H1 (cell line): Measurements from ENCODE around the gene LRRC74B. TPM values are rescaled to one million over a fixed set of nuclear protein-coding genes. Genes with fewer than 3 reads are reported as not detected.

Experiments
- polyA plus RNA-seq, 7 experiments: library from polyadenylated mRNA; depleted of rRNA in 3 of 7; stranded (reverse) in 5 of 7; unstranded in 2 of 7; fragments of >200 nt in 5 of 7; fragments of 200-250 nt in 2 of 7; gene quantifications; 1 replicate in 5 of 7; 2 replicates in 1 of 7; 4 replicates in 1 of 7; pipeline versions ENCODE4 v1.2.1 to v1.2.3, GENCODE V29; 2011 to 2013; ENCODE audit warnings: missing spikeins in 2 of 7, mixed read lengths in 2 of 7
- total RNA-seq: library from RNA; stranded (reverse); fragmentation: NEBNext Ultra II Directional; extraction: Animal tissue kit (Norgen Biotek cat#: 25700); gene quantifications from 2 replicates; pipeline ENCODE4 v1.2.1, GENCODE V29; 2021
- TF ChIP-seq, protein P1 (sequence below): fragments of 300-600 bp; sonication (generic); IDR thresholded peaks from 2 replicates; pipeline ENCODE4 v1.7.1; 2012; ENCODE audit warnings: low read length, moderate library complexity, mild to moderate bottlenecking, inconsistent platforms; ENCODE audit not compliant: insufficient replicate concordance

Gene LRRC74B
- total and polyA plus RNA-seq, 2 of the 8 experiments (the other 6 are each of a cell fraction or from before 2014, with no cell fraction given): not detected

DNA sequence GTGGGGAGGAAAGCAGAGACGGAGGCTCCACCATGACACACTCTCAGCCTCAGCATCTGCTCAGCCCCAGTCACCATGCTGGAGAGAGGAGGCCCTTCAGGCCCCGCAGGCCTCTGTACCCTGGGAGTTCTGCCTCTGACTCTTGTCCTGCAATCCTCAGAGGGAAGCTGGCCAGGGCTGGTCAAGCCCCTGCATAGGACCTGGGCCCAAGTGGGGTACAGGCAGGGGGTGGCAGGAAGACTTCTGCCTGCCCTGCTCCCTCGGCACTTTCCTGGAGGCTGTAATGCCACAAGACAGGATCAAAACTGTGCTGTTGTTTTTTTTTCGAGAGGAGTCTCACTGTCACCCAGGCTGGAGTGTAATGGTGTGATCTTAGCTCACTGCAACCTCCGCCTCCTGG, 33.7 kb downstream of the LRRC74B start (continued):
- TF ChIP-seq, protein P1, sequence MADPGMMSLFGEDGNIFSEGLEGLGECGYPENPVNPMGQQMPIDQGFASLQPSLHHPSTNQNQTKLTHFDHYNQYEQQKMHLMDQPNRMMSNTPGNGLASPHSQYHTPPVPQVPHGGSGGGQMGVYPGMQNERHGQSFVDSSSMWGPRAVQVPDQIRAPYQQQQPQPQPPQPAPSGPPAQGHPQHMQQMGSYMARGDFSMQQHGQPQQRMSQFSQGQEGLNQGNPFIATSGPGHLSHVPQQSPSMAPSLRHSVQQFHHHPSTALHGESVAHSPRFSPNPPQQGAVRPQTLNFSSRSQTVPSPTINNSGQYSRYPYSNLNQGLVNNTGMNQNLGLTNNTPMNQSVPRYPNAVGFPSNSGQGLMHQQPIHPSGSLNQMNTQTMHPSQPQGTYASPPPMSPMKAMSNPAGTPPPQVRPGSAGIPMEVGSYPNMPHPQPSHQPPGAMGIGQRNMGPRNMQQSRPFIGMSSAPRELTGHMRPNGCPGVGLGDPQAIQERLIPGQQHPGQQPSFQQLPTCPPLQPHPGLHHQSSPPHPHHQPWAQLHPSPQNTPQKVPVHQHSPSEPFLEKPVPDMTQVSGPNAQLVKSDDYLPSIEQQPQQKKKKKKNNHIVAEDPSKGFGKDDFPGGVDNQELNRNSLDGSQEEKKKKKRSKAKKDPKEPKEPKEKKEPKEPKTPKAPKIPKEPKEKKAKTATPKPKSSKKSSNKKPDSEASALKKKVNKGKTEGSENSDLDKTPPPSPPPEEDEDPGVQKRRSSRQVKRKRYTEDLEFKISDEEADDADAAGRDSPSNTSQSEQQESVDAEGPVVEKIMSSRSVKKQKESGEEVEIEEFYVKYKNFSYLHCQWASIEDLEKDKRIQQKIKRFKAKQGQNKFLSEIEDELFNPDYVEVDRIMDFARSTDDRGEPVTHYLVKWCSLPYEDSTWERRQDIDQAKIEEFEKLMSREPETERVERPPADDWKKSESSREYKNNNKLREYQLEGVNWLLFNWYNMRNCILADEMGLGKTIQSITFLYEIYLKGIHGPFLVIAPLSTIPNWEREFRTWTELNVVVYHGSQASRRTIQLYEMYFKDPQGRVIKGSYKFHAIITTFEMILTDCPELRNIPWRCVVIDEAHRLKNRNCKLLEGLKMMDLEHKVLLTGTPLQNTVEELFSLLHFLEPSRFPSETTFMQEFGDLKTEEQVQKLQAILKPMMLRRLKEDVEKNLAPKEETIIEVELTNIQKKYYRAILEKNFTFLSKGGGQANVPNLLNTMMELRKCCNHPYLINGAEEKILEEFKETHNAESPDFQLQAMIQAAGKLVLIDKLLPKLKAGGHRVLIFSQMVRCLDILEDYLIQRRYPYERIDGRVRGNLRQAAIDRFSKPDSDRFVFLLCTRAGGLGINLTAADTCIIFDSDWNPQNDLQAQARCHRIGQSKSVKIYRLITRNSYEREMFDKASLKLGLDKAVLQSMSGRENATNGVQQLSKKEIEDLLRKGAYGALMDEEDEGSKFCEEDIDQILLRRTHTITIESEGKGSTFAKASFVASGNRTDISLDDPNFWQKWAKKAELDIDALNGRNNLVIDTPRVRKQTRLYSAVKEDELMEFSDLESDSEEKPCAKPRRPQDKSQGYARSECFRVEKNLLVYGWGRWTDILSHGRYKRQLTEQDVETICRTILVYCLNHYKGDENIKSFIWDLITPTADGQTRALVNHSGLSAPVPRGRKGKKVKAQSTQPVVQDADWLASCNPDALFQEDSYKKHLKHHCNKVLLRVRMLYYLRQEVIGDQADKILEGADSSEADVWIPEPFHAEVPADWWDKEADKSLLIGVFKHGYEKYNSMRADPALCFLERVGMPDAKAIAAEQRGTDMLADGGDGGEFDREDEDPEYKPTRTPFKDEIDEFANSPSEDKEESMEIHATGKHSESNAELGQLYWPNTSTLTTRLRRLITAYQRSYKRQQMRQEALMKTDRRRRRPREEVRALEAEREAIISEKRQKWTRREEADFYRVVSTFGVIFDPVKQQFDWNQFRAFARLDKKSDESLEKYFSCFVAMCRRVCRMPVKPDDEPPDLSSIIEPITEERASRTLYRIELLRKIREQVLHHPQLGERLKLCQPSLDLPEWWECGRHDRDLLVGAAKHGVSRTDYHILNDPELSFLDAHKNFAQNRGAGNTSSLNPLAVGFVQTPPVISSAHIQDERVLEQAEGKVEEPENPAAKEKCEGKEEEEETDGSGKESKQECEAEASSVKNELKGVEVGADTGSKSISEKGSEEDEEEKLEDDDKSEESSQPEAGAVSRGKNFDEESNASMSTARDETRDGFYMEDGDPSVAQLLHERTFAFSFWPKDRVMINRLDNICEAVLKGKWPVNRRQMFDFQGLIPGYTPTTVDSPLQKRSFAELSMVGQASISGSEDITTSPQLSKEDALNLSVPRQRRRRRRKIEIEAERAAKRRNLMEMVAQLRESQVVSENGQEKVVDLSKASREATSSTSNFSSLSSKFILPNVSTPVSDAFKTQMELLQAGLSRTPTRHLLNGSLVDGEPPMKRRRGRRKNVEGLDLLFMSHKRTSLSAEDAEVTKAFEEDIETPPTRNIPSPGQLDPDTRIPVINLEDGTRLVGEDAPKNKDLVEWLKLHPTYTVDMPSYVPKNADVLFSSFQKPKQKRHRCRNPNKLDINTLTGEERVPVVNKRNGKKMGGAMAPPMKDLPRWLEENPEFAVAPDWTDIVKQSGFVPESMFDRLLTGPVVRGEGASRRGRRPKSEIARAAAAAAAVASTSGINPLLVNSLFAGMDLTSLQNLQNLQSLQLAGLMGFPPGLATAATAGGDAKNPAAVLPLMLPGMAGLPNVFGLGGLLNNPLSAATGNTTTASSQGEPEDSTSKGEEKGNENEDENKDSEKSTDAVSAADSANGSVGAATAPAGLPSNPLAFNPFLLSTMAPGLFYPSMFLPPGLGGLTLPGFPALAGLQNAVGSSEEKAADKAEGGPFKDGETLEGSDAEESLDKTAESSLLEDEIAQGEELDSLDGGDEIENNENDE: no peak
